SHP77 treated with DMSO at 0.1 percent for 48 hours (cell line): ENCODE results near the gene MYH9.
A peak's percentile ranks its signal among the peaks of the same experiment; 100 is the strongest.

ENCODE experiments used
- DNase-seq: peaks from one replicate; lab custom pipeline; 2025; lab: John Stamatoyannopoulos, UW

The MYH9 gene

DNA sequence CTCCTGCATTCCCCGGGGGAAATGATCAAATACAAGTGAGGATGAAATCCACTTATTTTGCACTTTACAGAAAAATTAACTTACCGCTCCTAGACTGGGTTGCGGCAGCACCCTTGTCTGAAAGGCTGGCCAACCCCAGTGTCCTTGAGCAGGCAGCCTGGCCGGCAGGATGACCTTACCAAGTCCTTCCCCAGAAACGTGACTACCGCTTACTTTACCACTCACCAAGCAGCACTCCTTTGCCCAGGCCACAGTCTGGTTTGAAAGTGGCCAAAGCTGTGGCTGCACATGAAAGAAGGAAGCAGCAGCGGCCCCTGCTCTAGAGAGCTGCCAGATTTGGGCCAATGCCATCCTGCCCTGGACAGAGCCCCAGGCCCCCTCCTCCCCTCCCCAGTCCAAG lies 20.3 kb downstream of the MYH9 start:
- no peak for DNase-seq

DNA sequence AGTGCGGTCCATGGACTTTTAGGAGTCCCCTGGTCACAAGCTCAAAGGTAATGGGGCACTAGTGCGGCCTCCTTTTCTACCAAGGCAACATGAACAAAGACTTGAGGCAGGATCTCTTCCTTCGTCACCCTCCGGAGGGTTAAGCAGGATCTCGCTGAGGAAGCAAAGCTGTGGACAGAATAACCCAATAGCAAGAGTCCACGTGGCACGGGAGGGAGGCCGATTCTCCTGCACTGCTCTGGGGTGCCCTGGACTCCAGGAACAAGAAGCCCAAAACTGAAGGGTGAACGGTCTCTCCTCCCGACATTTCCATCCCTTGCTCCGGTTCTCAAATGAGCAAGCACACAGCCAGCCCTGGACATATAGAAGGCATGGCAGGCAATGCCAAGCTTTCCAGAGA lies 20.7 kb downstream of the MYH9 start:
- DNase-seq, result no peak

DNA sequence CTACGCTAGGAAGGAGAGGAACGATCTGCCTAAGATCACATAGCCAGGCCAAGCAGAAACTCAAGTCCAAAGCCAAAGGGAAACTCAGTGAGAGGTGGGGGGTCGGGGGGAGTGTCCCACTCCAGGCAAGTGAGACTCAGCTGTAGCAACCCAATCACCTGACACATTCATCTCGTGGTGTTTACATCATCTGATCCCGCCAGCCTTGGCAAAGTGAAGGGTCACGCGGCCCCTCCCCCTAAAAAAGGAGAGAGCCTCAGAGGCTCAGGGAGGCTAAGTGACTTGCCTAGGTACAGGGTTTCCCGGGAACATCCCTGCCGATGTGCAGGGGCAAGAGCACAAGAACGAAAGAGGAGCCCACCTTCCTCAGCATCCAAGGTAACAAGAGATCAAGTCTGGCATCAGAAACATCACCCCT lies 21.5 kb downstream of the MYH9 start:
- DNase-seq, result no peak

GRCh38 chr22:36365020-36365411 lies 22.8 kb downstream of the MYH9 start:
- peak; percentile 55 for DNase-seq

GRCh38 chr22:36364255-36365019 lies 23.3 kb downstream of the MYH9 start:
- DNase-seq, result no peak

GRCh38 chr22:36363349-36363981 lies 24.3 kb downstream of the MYH9 start:
- DNase-seq, result peak; percentile 20

GRCh38 chr22:36362932-36363331 lies 24.8 kb downstream of the MYH9 start:
- DNase-seq, result no peak

DNA sequence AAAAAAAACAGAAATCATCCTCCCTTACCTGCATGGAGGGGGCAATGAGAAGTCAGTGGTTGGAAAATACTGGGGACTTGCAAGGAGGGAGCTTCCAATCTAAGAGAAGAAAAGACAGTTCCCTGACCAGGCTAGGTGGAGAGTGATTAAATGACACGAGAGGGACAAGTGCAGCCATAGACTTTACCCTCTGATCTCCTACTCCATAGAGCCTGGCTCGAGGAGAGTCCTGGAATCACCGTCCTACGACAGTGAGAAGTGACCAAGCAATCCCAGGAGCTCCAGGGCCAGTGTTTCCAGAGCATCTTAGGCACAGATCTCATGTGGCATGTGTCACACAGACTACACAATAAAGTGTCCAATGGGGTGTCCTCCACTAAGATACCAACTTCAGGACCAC lies 25.7 kb downstream of the MYH9 start:
- no peak for DNase-seq

GRCh38 chr22:36360871-36361383 lies 26.8 kb downstream of the MYH9 start:
- no peak for DNase-seq

DNA sequence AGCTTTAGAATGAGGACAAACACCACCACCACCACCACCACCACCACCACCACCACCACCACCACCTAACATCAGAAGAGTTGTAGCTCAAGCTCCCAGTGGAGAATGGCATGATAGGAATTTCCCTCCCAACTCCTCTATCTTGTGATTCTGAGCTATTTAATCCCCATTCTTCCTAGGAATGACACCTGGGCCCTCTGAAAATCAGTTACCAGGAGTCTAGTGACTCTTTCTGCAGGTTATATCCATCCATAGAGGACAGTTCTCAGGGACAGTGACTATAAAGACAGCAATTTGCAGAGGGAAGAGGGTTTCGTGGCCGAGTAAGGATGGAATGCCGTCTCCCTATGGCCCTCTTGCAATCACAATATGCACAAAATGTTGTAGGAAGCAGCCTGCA lies 27.8 kb downstream of the MYH9 start:
- DNase-seq, result no peak

GRCh38 chr22:36359470-36359996 lies 28.2 kb downstream of the MYH9 start:
- no peak for DNase-seq

DNA sequence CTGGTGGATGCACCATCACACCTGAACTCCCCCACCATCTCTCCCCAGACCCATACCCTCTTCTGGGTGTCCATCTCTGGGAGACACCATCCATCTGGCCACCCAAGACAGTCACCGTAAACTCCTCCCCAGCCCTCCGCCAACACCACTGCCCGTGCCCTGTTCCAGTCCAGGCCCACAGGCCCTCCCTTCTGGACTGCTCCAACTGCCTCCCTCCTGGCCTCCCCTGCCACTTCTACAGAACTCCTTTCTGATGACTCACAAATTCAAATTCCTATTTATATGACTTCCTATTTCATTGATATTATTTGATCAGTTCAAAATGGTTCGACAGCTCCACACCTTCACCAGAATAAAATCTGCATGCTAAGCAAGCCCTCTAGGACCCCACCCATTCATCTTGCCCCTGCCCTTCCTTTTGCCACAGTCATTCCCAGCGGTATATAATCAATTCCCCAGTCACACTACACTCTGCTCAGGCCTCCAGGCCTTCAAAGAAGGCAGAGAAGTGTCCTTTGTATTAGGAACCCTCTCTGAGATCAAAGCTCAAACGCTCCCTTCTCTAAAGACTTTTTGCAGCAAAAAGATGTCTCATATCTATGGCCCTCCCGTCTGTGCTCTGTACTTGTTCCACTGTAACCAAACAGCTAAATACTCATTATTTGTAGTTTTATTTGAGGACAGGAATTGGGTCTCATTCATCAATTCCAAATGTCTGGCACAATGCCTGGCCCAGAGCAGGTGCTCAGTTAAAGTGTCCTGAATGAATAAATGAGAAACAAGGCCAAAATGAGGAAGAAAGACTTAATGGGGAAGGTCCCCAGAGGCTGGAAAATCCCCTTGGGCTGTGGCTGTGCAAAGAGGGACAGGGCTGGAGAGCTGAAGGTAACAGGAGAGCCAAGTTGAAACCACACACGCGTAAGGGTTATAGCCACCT lies 29.0 kb downstream of the MYH9 start:
- DNase-seq, result peak; percentile 13

DNA sequence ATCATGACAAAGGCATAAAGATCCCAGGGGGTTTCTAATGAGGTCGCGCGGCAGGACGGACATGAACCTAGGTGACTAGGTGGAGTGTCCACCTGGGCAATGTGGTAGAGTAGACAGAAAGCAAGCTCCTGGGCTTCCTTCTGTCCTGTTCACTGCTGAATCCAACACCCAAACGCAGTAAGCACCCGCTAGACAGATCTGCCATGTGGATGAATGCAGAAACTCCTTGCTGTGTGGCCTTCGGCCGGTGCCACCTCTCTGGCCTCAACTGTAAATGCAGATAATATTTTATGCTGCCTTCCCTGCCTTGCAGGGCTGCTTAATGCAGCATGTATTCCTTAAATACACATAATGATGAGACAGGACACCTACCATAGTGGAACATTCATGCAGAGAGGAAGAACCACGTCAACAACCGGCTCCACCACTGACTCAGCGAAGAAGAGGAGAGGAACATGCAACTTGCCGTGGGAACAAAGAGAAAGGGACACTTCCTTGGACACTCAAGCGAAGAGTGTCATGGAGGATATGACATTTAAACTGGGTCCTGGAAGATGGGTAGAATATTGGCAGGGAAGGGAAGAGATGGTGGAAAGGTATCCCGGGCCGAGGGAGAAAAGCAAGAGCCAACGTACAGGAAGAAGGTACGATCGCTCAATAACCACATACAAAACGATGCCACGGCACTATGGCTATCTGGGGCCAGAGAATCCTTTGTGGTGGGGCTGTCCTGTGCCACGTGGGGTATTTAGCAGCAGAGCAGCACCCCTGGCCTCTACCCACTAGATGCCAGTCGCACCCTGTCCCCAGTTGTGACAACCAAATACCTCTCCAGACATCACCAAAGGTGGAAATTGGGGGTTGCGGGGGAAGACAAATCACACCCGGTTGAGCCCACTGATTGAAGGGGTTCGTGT lies 30.8 kb downstream of the MYH9 start:
- no peak for DNase-seq

DNA sequence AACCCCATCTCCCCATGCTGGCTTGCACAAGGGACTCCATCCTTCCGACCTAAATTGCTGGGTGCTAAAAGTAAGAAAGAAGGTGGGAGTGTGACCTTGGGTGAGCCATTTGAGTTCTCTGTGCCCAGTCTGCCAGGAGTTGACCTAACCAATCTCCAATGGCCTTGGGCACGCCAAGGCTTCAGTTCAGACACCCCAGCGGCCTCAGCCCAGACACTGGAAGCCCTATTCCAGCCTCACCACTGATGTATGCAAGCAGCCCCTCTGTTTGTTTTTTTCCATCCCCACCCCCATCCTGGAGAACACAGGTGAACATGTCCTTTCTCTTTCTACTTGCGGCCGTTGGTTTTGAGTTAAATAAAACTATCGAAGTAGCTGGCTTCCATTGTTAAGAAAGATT lies 31.9 kb downstream of the MYH9 start:
- DNase-seq, result no peak

- no peak for DNase-seq
Observed at GRCh38 chr22:36355362-36355761, 32.4 kb downstream of the MYH9 start.

GRCh38 chr22:36352803-36353507 lies 34.8 kb downstream of the MYH9 start:
- DNase-seq, result peak; percentile 87

DNA sequence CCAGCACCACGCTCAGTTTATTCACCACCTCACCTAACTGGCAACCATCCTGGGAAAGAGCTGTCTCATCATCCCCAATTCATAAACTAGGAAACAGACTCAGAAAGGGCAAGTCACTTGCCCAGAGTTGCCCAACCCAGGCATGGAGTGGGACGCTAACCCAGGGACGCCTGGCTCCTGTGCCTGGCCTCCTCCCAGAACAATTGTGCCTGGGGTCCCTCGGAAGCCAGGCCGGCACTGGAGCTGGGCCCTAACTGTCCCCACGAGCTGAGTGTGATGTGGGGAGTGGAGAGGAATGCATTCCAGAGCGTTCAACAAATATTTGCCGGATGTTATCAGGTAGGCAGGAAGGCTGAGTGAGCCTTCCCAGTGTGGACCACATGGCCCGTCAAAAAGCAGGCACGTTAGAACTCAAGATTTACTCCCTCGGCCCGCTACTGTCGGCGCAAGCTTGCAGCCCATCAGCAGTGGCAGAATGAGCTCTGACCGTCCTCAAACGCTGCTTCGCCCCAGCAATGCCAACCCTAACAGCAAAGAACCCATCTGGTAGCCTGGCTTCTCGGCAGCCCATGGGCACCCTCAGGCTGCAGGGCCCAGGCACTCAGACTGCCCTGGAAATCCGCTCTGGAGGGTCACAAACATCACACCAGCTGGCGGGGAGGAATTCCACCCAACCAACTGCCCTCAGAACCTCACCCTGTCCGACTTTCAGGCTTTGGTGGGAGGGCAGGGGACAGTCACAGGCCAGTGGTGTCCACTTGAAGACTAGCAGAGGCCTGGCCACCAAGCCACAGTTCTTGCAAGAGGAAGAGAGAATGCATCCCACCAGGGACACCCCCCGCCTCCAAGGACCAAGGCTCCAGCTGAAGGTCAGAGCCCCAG lies 35.6 kb downstream of the MYH9 start:
- peak; percentile 38 for DNase-seq

GRCh38 chr22:36350751-36351594 lies 36.8 kb downstream of the MYH9 start:
- no peak for DNase-seq

DNA sequence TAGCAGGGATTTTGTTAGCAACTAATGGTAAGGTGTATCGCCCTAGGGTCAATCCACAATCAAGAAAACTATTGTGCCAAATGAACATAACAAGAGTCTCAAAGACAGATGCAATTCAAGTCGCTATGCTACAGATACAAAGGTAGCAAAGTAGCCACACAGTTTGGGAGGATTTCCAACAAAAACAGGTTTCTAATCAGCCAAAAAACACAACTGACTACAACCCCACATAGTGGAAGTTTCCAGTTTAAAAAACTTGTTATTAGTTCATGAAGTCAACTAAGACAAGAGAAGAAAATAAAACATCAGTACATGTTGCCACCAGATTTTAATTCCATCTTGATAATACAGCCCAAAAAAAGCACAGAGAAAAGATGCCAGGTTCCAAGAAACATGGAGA lies 38.0 kb downstream of the MYH9 start:
- no peak for DNase-seq
